PC-9 (cell line): ENCODE measurements around the gene XPNPEP3.

ENCODE experiments used
- CTCF ChIP-seq: fragments of 200-600 bp; sonication (generic); conservative IDR thresholded peaks from 2 replicates; pipeline ENCODE4 v1.6.1; 2017; ENCODE audit warnings: mixed run types, antibody characterized with exemption, mild to moderate bottlenecking, moderate library complexity
- EZH2 ChIP-seq: fragments of 200-600 bp; sonication (generic); IDR thresholded peaks from 2 replicates; pipeline ENCODE4 v1.8.0; 2017; ENCODE audit warnings: antibody characterized with exemption, low read depth

DNA sequence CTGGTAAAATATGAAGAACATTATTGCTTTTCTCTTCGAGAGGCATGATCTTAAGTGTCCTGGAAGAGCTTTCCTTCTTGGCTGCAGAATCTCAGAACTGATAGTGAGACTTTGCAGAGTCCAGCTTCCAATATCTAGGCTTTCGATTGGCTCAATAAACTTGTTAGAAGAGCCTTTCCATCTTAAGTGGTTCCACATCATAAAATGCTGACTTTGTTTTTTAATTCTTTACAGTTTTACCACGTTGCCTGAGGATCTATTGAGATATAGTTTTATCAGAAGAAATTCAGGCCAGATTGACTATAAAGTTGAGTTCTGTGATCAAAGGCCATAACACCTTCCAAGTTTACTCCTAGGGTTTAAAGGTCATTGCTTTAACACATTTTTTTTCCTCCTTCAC is 20.5 kb downstream of the XPNPEP3 start:
- TF ChIP-seq EZH2, result no peak
- TF ChIP-seq CTCF, result no peak
